Measurements from ENCODE around the gene CAVIN1.
"Not testable (repeated sequence)": the region's sequence is repeated elsewhere in the genome, so short reads cannot be mapped to it uniquely, and the experiment has no call there.

CAVIN1 gene

GRCh38 chr17:42436391-42436790 is 13.3 kb upstream of the CAVIN1 start:
- DNase-seq (ENCODE audit: extremely low read depth in 1 of 2, low read depth in 1 of 2): no peak

DNA sequence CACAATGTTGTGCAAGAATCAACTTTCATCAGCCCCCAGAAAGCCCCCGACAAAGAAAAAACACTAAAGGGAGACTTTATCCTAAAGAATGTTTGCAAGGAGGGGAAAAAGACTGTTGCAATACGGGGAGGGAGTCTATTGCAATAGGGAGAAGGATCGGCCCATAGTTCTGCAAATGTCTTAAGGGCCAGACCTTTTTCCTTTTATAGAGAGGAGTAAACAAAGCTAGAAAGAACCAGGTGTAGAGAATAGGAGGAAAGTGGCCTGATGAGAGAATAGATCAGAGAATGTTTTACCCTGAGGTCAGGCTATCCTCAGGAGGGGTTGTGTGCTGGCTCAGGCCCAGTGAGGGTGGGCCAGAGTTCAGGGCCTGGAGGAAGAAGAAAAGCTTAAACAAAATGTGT is 8.7 kb upstream of the CAVIN1 start:
- DNase-seq (ENCODE audit: extremely low read depth in 1 of 2, low read depth in 1 of 2): no peak

GRCh38 chr17:42429726-42430447 is 6.8 kb upstream of the CAVIN1 start:
- no peak for DNase-seq (ENCODE audit: extremely low read depth in 1 of 2, low read depth in 1 of 2)

GRCh38 chr17:42428141-42428944 is 5.3 kb upstream of the CAVIN1 start:
- DNase-seq (ENCODE audit: extremely low read depth in 1 of 2, low read depth in 1 of 2): no peak

DNA sequence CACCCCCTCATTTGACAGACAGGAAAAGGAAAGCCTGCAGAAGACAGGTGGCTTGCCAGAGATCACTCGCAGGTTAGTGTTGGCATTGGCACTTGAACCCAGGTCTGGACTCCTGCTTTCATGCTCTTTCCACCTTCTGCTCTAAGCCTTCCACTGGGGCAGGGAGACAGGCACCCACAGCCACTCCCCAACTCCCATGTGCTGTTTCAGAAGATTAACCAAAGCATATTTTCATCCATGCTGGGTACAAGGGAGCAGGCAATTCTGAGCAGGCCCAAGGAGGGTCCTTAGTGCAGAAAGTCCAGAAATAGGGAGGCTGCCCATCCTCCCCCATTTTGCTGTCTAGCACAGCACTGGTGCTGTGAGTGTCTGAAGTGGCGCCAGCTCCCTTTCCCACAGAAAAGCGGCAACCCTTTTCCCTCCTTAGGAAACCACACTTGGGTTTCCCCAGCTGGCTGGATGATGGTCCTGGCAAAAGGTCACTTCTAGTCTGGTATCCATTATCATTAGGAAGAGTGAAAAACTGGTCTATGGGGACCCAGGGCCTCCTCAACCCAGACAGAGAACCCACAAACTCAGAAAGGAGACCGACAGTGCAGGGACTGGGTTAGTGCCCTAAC is 2.0 kb upstream of the CAVIN1 start:
- DNase-seq (ENCODE audit: extremely low read depth in 1 of 2, low read depth in 1 of 2): no peak

DNA sequence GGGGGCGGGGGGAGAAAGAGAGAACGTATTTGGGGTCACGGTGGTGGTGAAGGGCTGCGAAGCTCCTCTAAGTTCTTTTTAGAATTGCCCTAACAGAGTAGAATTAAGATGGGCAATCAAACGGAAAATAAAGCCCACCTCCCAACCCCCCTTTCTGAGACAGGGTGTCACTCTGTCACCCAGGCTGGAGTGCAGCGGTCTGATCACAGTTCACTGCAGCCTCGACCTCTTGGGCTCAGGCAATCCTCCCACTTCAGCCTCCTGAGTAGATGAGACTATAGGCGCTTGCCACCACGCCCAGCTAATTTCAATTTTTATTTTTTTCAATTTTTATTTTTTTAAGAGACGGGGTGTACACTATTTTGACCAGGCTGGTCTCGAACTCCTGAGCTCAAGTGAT is 710 bp upstream of the CAVIN1 start:
- DNase-seq (ENCODE audit: extremely low read depth in 1 of 2, low read depth in 1 of 2): no peak

GRCh38 chr17:42422412-42422957 is 571 bp downstream of the CAVIN1 start:
- DNase-seq (ENCODE audit: extremely low read depth in 1 of 2, low read depth in 1 of 2): no peak

- DNase-seq (ENCODE audit: extremely low read depth in 1 of 2, low read depth in 1 of 2): no peak
Observed at GRCh38 chr17:42421507-42422338, 1.3 kb downstream of the CAVIN1 start.

DNA sequence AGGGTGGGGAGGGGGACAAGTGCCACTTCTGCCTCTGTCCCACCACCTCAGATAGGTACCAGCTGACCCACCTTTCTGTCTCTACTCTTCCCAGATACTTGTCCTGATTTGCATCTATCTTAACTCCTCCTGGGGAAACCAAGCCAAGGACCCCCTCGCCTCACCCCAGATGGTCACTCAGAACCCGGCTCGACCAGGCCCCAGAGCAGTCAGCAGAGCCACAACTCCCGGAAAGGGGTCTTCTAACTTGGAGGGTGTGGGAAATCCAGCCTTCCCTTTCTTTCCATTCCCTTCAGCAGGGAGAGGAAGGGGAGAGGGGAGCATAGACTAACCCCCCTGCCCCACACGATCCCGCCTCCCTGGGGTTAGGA is 1.9 kb downstream of the CAVIN1 start:
- no peak for DNase-seq (ENCODE audit: extremely low read depth in 1 of 2, low read depth in 1 of 2)

DNA sequence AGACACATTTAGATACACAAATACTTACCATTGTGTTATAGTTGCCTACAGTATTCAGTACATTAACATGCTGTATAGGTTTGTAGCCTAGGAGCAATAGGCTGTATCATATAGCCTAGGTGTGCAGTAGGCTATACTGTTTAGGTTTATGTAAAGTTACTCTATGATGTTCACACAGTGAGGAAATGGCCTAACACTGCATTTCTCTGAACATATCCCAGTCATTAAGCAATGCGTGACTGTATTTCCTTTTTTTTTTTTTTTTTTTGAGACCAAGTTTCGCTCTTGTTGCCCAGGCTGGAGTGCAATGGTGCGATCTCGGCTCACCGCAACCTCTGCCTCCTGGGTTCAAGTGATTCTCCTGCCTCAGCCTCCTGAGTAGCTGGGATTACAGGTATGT is 5.1 kb downstream of the CAVIN1 start:
- DNase-seq (ENCODE audit: extremely low read depth in 1 of 2, low read depth in 1 of 2): not testable (repeated sequence)

DNA sequence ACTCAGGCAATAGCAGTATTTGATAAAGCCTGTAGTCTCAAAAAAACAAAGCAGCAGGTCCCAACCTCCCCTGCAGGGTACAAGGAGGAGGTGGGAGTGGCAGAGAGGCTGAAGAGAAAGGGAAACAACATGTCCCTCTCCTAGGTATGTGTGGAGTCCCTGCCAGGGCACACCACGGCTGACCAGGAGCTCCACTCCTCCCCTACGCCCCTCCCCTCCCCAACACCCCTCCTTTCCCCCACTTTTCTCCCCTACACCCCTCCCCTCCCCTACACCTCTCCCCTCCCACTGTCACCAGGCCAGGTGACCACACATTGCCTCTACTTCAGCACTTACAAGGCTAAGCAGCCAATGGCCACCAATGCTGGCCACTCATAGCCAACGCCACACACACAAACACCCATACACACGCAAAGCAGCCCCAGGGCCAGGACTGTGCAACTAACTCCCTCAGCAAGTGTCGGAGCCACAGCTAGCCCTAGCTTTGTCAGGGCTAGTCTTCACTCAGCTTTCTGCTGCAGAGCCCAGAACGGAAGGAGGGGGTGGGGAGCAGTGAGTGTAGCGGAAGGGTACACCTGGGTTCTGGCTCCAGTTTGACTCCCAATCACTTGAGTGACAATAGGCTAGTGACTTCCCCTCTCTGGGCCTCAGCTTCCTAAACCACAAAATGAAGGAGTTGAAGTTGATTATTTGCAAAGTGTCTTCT is 8.2 kb downstream of the CAVIN1 start:
- no peak for DNase-seq (ENCODE audit: extremely low read depth in 1 of 2, low read depth in 1 of 2)

DNA sequence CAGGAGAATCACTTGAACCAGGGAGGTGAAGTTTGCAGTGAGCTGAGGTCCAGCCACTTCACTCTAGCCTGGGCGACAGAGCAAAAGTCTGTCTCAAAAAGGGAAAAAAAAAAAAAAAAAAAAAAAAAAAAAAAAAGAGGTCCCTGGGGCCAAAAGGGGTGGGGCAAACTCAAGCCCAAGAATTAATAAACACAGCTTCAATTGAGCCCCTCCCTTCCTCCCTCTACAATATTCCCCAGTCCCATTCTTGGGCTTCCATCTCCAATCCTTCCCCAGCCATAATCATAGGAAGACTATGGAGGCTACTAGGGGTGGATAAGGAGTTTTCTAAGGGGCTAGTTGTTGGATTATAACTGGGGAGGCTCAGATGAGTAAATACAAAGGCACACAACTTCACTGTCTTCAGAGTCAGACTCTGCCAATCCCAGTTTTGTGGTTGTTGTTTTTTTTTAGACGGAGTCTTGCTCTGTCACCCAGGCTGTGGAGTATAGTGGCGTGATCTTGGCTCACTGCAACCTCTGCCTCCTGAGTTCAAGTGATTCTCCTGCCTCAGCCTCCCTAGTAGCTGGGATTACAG is 9.5 kb downstream of the CAVIN1 start:
- DNase-seq (ENCODE audit: extremely low read depth in 1 of 2, low read depth in 1 of 2): no peak

- DNase-seq (ENCODE audit: extremely low read depth in 1 of 2, low read depth in 1 of 2): no peak
Observed at GRCh38 chr17:42411905-42412679, 11.0 kb downstream of the CAVIN1 start.

GRCh38 chr17:42411361-42411760 is 11.7 kb downstream of the CAVIN1 start:
- DNase-seq (ENCODE audit: extremely low read depth in 1 of 2, low read depth in 1 of 2): no peak

GRCh38 chr17:42410319-42410685 is 12.8 kb downstream of the CAVIN1 start:
- no peak for DNase-seq (ENCODE audit: extremely low read depth in 1 of 2, low read depth in 1 of 2)

DNA sequence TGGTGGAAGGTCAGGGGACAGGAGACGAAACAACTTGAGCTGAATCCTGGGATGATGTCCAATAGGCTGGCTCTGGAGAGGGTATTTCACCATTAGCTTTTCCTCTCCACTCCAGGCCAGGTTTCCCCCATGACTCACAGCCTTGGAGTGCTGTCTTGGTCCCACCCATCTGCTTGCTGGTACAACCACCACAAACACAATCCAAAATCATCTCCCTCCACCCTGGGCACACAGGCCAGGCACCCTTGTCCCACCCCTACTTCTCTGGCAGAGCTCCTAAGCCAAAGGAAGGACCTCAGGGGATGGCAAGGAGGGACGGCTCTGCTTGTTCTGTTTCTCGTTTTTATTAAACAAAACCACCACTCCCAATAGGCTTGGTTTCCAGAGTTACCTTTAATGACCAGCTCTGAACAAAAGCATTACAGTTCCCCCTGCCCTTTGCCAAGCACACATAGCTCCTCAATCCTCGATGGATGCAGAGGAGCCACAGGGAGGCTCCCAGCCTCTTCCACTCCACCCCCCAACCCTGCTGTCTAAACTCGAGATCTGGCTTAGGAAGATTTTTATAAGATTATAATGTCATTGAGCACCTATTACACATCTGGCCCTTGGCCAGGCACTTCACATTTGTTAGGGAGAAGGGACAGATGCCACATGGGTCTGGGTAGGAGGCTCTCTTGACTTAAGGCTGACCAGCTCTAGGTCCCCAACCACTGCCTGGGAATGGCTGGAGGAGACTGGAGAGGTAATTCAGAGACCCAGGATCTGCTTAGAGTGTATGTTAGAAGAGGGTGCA is 13.3 kb downstream of the CAVIN1 start:
- DNase-seq (ENCODE audit: extremely low read depth in 1 of 2, low read depth in 1 of 2): no peak

- DNase-seq (ENCODE audit: extremely low read depth in 1 of 2, low read depth in 1 of 2): no peak
Observed at GRCh38 chr17:42408061-42408460, 15.0 kb downstream of the CAVIN1 start.

- peak in 1 of 2 donors; percentile 58 for DNase-seq (ENCODE audit: extremely low read depth in 1 of 2, low read depth in 1 of 2)
Observed at GRCh38 chr17:42407289-42407836, 15.7 kb downstream of the CAVIN1 start.

All from stimulated activated CD8-positive, alpha-beta memory T cell treated with anti-CD3 and anti-CD28 coated beads, Interleukin-7, amount 100 ng/mL, for 48 hours (primary cell).